ENCODE measurements around the gene NDUFA8.

The NDUFA8 gene

GRCh38 chr9:122134822-122135528, 24.6 kb downstream of the NDUFA8 start:
- no peak for DNase-seq (ENCODE audit: low read depth)

- DNase-seq (ENCODE audit: low read depth), result no peak
These were observed 25.5 kb downstream of the NDUFA8 start for GRCh38 chr9:122133984-122134535.

- DNase-seq (ENCODE audit: low read depth), result no peak
These were observed 26.2 kb downstream of the NDUFA8 start for GRCh38 chr9:122133263-122133983.

GRCh38 chr9:122132539-122132938, 27.0 kb downstream of the NDUFA8 start:
- no peak for DNase-seq (ENCODE audit: low read depth)

- no peak for DNase-seq (ENCODE audit: low read depth)
These were observed 28.1 kb downstream of the NDUFA8 start for GRCh38 chr9:122131401-122132001.

- no peak for DNase-seq (ENCODE audit: low read depth)
These were observed 28.7 kb downstream of the NDUFA8 start for GRCh38 chr9:122130837-122131236.

- no peak for DNase-seq (ENCODE audit: low read depth)
These were observed 29.6 kb downstream of the NDUFA8 start for GRCh38 chr9:122129969-122130368.

GRCh38 chr9:122128969-122129343, 30.6 kb downstream of the NDUFA8 start:
- no peak for DNase-seq (ENCODE audit: low read depth)

- no peak for DNase-seq (ENCODE audit: low read depth)
These were observed 31.3 kb downstream of the NDUFA8 start for GRCh38 chr9:122128007-122128968.

GRCh38 chr9:122127396-122127798, 32.2 kb downstream of the NDUFA8 start:
- no peak for DNase-seq (ENCODE audit: low read depth)

GRCh38 chr9:122126331-122127261, 33.0 kb downstream of the NDUFA8 start:
- DNase-seq (ENCODE audit: low read depth), result no peak

- no peak for DNase-seq (ENCODE audit: low read depth)
These were observed 33.9 kb downstream of the NDUFA8 start for GRCh38 chr9:122125509-122126330.

GRCh38 chr9:122125158-122125508, 34.4 kb downstream of the NDUFA8 start:
- peak; percentile 40 for DNase-seq (ENCODE audit: low read depth)

- DNase-seq (ENCODE audit: low read depth), result no peak
These were observed 35.1 kb downstream of the NDUFA8 start for GRCh38 chr9:122124528-122124927.

GRCh38 chr9:122124048-122124447, 35.5 kb downstream of the NDUFA8 start:
- no peak for DNase-seq (ENCODE audit: low read depth)

GRCh38 chr9:122122903-122123632, 36.5 kb downstream of the NDUFA8 start:
- peak; percentile 23 for DNase-seq (ENCODE audit: low read depth)

- DNase-seq (ENCODE audit: low read depth), result no peak
These were observed 37.1 kb downstream of the NDUFA8 start for GRCh38 chr9:122122468-122122867.

- no peak for DNase-seq (ENCODE audit: low read depth)
These were observed 37.6 kb downstream of the NDUFA8 start for GRCh38 chr9:122121931-122122330.

- DNase-seq (ENCODE audit: low read depth), result no peak
These were observed 38.2 kb downstream of the NDUFA8 start for GRCh38 chr9:122121391-122121790.
